GM12875 (cell line): ENCODE measurements around the gene DRC7.

Experiments
- H3K4me3 ChIP-seq: one replicate; pipeline ENCODE4 v1.5.1; 2011; ENCODE audit warnings: low read depth, low read length, control low read depth
- TF ChIP-seq, protein P1 (sequence below): IDR thresholded peaks from 2 replicates; pipeline ENCODE4 v1.5.1; 2011; ENCODE audit warnings: low read depth, mild to moderate bottlenecking, control low read depth, inconsistent platforms, low read length, moderate library complexity, borderline replicate concordance; ENCODE audit not compliant: insufficient read depth

Gene DRC7

DNA sequence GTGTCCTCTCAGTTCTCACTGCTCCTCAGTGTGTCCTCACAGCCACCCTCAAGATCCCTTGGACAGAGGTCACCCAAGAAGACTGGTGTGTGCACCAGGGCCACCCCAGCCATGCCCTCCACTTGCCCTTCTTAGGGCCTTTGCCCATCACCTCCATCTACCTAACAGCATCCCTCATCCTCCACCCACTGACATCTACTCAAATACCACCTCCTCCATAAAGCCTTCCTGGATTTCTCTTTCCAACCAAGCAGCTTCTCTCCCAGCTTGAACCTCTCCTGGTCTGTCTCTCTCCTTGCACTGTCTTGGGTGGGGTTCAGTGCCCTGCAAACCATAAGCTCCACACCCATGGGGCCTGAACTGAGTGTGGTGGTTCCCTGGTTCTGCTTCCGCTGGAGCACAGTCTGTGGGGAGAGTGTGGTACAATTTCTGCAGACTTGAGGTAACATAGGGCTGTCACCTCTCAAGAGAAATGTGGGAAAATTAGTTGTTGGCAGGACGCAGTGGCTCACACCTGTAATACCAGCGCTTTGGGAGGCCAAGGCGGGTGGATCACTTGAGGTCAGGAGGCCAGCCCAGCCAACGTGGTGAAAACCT is 55.3 kb downstream of the DRC7 start:
- TF ChIP-seq, protein P1, sequence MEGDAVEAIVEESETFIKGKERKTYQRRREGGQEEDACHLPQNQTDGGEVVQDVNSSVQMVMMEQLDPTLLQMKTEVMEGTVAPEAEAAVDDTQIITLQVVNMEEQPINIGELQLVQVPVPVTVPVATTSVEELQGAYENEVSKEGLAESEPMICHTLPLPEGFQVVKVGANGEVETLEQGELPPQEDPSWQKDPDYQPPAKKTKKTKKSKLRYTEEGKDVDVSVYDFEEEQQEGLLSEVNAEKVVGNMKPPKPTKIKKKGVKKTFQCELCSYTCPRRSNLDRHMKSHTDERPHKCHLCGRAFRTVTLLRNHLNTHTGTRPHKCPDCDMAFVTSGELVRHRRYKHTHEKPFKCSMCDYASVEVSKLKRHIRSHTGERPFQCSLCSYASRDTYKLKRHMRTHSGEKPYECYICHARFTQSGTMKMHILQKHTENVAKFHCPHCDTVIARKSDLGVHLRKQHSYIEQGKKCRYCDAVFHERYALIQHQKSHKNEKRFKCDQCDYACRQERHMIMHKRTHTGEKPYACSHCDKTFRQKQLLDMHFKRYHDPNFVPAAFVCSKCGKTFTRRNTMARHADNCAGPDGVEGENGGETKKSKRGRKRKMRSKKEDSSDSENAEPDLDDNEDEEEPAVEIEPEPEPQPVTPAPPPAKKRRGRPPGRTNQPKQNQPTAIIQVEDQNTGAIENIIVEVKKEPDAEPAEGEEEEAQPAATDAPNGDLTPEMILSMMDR: no peak
- H3K4me3 ChIP-seq: no peak overlapping the region

GRCh38 chr16:57750796-57751538 is 56.4 kb downstream of the DRC7 start:
- TF ChIP-seq, protein P1: no peak

GRCh38 chr16:57751539-57752202 is 57.1 kb downstream of the DRC7 start:
- TF ChIP-seq, protein P1: no peak
- no peak overlapping the region for H3K4me3 ChIP-seq

More at GRCh38 chr16:57750796-57751538, 56.4 kb downstream of the DRC7 start:
- no peak overlapping the region for H3K4me3 ChIP-seq

DNA sequence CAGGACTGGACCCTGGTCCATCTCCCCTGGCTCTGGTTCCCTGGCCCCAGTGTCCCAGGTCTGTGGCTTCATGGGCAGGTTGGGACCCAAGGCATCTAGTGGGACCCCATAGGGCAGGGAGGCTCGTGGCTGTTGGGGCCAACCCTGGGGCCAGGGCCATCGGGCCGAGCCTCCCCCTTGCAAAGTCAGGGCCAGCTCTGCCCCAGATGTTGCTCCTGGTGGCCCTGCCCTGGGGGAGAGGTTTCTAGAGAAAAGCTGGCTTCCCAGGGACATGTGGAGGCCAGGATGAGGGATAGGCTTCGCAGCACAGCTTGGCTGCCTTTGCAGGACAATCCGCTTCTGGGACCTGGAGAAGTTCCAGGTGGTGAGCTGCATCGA is 57.6 kb downstream of the DRC7 start:
- TF ChIP-seq, protein P1: no peak
- no peak overlapping the region for H3K4me3 ChIP-seq

DNA sequence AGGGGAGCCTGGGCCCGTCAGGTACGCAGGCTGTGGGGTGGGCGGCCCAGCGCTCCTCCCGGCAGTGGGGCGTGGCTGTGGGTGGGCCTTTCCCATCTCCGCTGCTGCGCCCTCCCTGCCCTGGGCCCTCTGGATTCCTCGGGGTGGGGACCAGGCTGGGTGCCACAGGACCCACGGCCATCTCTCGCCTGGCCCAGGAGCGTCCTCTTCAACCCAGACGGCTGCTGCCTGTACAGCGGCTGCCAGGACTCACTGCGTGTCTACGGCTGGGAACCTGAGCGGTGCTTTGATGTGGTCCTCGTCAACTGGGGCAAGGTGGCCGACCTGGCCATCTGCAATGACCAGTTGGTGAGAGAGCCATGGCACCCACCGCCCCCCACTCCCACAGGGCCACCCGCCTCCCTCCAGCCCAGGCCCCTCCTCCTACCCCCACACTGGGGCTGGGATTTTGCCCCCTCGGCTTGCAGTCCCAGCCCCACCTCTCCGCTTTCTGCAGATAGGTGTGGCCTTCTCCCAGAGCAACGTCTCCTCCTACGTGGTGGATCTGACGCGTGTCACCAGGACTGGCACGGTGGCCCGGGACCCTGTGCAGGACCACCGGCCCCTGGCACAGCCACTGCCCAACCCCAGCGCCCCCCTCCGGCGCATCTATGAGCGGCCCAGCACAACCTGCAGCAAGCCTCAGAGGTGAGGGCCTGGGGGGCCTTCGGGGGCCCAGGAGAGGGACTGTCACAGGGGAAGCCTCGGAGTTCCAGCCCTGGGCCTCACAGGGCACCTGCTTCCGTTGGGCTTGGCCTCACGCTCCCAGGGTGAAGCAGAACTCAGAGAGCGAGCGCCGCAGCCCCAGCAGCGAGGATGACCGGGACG is 58.2 kb downstream of the DRC7 start:
- no peak overlapping the region for H3K4me3 ChIP-seq
- TF ChIP-seq, protein P1: no peak

- TF ChIP-seq, protein P1: no peak
- H3K4me3 ChIP-seq: no peak overlapping the region
Measured at GRCh38 chr16:57753448-57754353, 59.1 kb downstream of the DRC7 start.
